ENCODE data around the gene MAJIN.
A peak's percentile ranks its signal among the peaks of the same experiment; 100 is the strongest.

Gene MAJIN

GRCh38 chr11:64911689-64912088 is 60.2 kb downstream of the MAJIN start:
- no peak for DNase-seq

- DNase-seq, result no peak
Measured at GRCh38 chr11:64911142-64911541, 60.8 kb downstream of the MAJIN start.

GRCh38 chr11:64910451-64911093 is 61.3 kb downstream of the MAJIN start:
- no peak for DNase-seq

GRCh38 chr11:64909653-64910343 is 62.1 kb downstream of the MAJIN start:
- DNase-seq, result no peak

- no peak for DNase-seq
Measured at GRCh38 chr11:64908766-64909165, 63.1 kb downstream of the MAJIN start.

GRCh38 chr11:64906314-64906635 is 65.6 kb downstream of the MAJIN start:
- DNase-seq, result no peak

GRCh38 chr11:64905516-64906313 is 66.2 kb downstream of the MAJIN start:
- no peak for DNase-seq

- DNase-seq, result no peak
Measured at GRCh38 chr11:64903291-64903833, 68.5 kb downstream of the MAJIN start.

GRCh38 chr11:64902102-64902900 is 69.6 kb downstream of the MAJIN start:
- no peak for DNase-seq

- no peak for DNase-seq
Measured at GRCh38 chr11:64900774-64901173, 71.1 kb downstream of the MAJIN start.

GRCh38 chr11:64900263-64900678 is 71.6 kb downstream of the MAJIN start:
- DNase-seq, result no peak

- DNase-seq, result no peak
Measured at GRCh38 chr11:64898541-64898940, 73.4 kb downstream of the MAJIN start.

GRCh38 chr11:64898076-64898445 is 73.8 kb downstream of the MAJIN start:
- no peak for DNase-seq

- DNase-seq, result no peak
Measured at GRCh38 chr11:64897381-64898075, 74.4 kb downstream of the MAJIN start.

GRCh38 chr11:64896448-64897022 is 75.4 kb downstream of the MAJIN start:
- DNase-seq, result no peak

GRCh38 chr11:64894812-64895452 is 77.0 kb downstream of the MAJIN start:
- no peak for DNase-seq

GRCh38 chr11:64894070-64894811 is 77.7 kb downstream of the MAJIN start:
- peak; percentile 53 for DNase-seq

- DNase-seq, result no peak
Measured at GRCh38 chr11:64893194-64894069, 78.5 kb downstream of the MAJIN start.

- no peak for DNase-seq
Measured at GRCh38 chr11:64892838-64893193, 79.1 kb downstream of the MAJIN start.

Measured in right kidney (tissue), 1 donor.